Parathyroid adenoma (tissue), 2 donors: ENCODE results near the gene SPOCK1.

Source experiments
- H2AFZ ChIP-seq: fragments of 300-600 bp; sonication (generic); one replicate; pipeline ENCODE4 v1.7.0; 2017; ENCODE audit warnings: antibody characterized with exemption, mild to moderate bottlenecking
- H3K27ac ChIP-seq: fragments of 300-600 bp; sonication (generic); one replicate; pipeline ENCODE4 v1.7.0; 2017
- H3K27me3 ChIP-seq: fragments of 300-600 bp; sonication (generic); one replicate; pipeline ENCODE4 v1.7.0; 2017; ENCODE audit warnings: low read length; ENCODE audit not compliant: control insufficient read depth, insufficient read depth
- H3K36me3 ChIP-seq: fragments of 300-600 bp; sonication (generic); one replicate; pipeline ENCODE4 v1.7.0; 2017; ENCODE audit warnings: low read length; ENCODE audit not compliant: control insufficient read depth, insufficient read depth
- H3K4me1 ChIP-seq: fragments of 300-600 bp; sonication (generic); one replicate; pipeline ENCODE4 v1.7.0; 2017; ENCODE audit warnings: control low read depth
- H3K4me2 ChIP-seq: fragments of 300-600 bp; sonication (generic); one replicate; pipeline ENCODE4 v1.7.0; 2017; ENCODE audit warnings: low read length
- H3K4me3 ChIP-seq: fragments of 300-600 bp; sonication (generic); one replicate; pipeline ENCODE4 v1.7.0; 2017; ENCODE audit warnings: low read depth, low read length
- H3K79me2 ChIP-seq: fragments of 300-600 bp; sonication (generic); one replicate; pipeline ENCODE4 v1.7.0; 2017; ENCODE audit warnings: control low read depth
- H3K9ac ChIP-seq: fragments of 300-600 bp; sonication (generic); one replicate; pipeline ENCODE4 v1.7.0; 2017; ENCODE audit warnings: mild to moderate bottlenecking
- H3K9me3 ChIP-seq: fragments of 300-600 bp; sonication (generic); one replicate; pipeline ENCODE4 v1.7.0; 2017; ENCODE audit warnings: low read length; ENCODE audit not compliant: control insufficient read depth
- TF ChIP-seq, protein P1 (sequence below): fragments of 300-600 bp; sonication (generic); IDR thresholded peaks from one replicate; pipeline ENCODE4 v1.7.0; 2017; ENCODE audit warnings: antibody characterized with exemption, mild to moderate bottlenecking
- donor health status: primary hyperparathyroidism.

The SPOCK1 gene

DNA sequence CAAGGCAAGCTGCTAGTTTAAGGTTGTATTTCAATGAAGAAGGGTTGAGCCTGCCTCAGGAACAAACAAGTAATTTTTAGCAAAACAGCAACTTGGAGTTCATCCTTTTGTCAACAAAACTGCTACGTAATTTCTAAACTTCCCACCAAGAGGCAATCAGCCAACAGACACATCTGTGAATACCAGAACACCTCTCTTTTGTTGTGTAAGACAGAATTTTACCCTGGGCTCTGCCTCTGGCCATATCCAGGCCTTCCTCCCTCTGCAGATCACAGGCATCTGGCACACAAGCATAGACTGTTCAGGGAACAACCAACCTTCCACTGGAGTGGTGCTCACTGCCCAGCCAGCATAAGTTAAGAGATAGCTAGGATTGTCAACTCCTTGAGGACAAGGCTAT is 409.0 kb downstream of the SPOCK1 start:
- no peak overlapping the region for H3K27ac ChIP-seq
- H3K4me2 ChIP-seq: no peak overlapping the region
- TF ChIP-seq, protein P1, sequence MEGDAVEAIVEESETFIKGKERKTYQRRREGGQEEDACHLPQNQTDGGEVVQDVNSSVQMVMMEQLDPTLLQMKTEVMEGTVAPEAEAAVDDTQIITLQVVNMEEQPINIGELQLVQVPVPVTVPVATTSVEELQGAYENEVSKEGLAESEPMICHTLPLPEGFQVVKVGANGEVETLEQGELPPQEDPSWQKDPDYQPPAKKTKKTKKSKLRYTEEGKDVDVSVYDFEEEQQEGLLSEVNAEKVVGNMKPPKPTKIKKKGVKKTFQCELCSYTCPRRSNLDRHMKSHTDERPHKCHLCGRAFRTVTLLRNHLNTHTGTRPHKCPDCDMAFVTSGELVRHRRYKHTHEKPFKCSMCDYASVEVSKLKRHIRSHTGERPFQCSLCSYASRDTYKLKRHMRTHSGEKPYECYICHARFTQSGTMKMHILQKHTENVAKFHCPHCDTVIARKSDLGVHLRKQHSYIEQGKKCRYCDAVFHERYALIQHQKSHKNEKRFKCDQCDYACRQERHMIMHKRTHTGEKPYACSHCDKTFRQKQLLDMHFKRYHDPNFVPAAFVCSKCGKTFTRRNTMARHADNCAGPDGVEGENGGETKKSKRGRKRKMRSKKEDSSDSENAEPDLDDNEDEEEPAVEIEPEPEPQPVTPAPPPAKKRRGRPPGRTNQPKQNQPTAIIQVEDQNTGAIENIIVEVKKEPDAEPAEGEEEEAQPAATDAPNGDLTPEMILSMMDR: no peak
- H3K9ac ChIP-seq: no peak overlapping the region
- H2AFZ ChIP-seq: no peak overlapping the region
- peaks cover 11% of the 10 kb centered on the region for H3K4me1 ChIP-seq
- no peaks in the 10 kb centered on the region for H3K79me2 ChIP-seq
- no peaks in the 10 kb centered on the region for H3K36me3 ChIP-seq
- no peaks in the 10 kb centered on the region for H3K9me3 ChIP-seq
- H3K27me3 ChIP-seq: no peaks in the 10 kb centered on the region
- no peak overlapping the region for H3K4me3 ChIP-seq

DNA sequence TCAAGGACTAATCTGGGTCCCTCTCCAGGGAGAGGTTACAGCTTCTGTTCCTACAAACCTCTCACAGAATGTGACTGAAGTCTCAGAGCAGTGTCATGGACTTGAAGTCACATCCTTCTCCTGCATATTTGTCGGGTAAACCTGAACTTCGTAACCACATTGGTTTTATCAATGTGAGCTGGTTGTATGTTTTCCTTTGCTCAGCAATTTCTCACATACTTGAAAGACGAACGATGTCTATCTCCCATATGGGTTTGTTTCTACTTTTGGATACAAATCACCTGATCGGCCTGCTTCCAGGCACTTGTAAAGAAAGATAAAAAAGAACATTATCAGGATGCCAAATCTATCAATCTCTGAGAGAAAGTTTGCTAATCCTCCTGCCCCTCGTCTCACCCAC is 411.0 kb downstream of the SPOCK1 start:
- H3K79me2 ChIP-seq: no peaks in the 10 kb centered on the region
- H2AFZ ChIP-seq: no peak overlapping the region
- H3K27me3 ChIP-seq: no peaks in the 10 kb centered on the region
- H3K4me2 ChIP-seq: no peak overlapping the region
- no peak overlapping the region for H3K4me3 ChIP-seq
- no peak overlapping the region for H3K27ac ChIP-seq
- no peak overlapping the region for H3K9ac ChIP-seq
- TF ChIP-seq, protein P1: no peak
- no peaks in the 10 kb centered on the region for H3K9me3 ChIP-seq
- H3K36me3 ChIP-seq: no peaks in the 10 kb centered on the region
- peaks cover 11% of the 10 kb centered on the region for H3K4me1 ChIP-seq

DNA sequence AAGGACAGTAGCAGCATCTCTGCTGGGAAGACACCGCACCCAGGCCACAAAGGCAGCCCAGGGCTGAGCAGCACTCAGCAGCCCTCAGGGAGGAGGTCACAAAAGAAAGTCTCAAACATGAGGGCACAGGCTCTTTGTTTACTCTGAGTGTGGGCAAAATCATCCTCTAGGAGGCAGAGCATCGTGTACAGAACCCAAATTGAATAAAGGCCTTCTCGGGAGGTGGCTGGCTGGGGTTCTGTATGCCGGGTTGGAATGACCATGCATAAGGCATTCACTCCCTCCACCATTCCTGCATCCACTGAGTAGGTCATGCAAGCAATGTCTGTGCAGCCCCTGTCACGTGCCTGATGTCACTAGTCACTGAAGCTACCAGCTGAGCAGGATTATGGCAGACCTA is 412.8 kb downstream of the SPOCK1 start:
- Histone ChIP-seq H3K36me3 (no peaks in the 10 kb centered on the region), H3K4me2 (no peak overlapping the region), H3K79me2 (no peaks in the 10 kb centered on the region), H3K9ac (no peak overlapping the region), H3K27me3 (no peaks in the 10 kb centered on the region), H3K4me3 (no peak overlapping the region), H3K4me1 (peaks cover 11% of the 10 kb centered on the region), H3K27ac (no peak overlapping the region), H2AFZ (no peak overlapping the region), H3K9me3 (no peaks in the 10 kb centered on the region)
- TF ChIP-seq, protein P1: no peak

DNA sequence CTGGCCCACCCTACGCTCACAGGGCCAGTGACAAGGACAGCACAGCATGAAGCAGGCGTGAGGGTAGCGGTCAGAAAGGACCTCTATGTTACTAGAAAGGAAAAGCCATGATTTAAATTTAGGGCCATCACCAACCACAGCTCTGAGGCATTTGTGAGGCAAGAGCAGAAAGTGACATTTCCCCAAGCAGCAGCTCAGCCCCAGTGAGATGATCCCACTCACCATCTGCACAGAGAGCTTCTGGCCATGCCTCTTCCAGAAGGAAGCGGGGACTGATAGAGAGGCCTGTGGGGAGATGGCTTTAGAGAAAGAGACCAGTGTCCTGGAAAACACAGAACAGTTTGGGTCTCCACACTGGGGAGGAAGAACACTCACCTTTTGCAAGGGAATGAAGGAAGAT is 413.9 kb downstream of the SPOCK1 start:
- Histone ChIP-seq H3K9me3 (no peaks in the 10 kb centered on the region), H3K79me2 (no peaks in the 10 kb centered on the region), H3K9ac (no peak overlapping the region), H2AFZ (no peak overlapping the region), H3K4me3 (no peak overlapping the region), H3K27me3 (no peaks in the 10 kb centered on the region), H3K4me2 (no peak overlapping the region), H3K27ac (no peak overlapping the region), H3K36me3 (no peaks in the 10 kb centered on the region), H3K4me1 (peaks cover 11% of the 10 kb centered on the region)
- TF ChIP-seq, protein P1: no peak

DNA sequence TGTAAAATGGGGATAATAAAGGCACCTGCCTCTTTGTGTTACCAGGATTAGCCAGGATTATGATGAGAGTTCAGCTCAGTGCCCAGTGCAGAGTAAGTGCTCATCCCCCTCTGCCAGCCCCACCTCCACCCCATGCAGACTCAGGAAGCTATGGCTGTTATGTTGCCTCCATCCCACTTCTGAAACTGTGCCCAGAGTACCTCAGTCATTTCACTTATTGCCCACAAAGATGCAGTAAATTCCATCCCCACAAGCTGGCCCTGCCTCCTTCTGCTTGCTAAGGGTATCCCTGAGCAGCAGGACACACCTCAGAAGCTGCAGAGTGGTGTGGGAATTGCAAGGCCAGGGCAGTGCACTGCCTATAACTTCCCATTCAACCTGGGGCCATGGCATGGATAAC is 415.1 kb downstream of the SPOCK1 start:
- TF ChIP-seq, protein P1: no peak
- no peak overlapping the region for H3K27ac ChIP-seq
- no peaks in the 10 kb centered on the region for H3K79me2 ChIP-seq

More for the DNA sequence above, 415.1 kb downstream of the SPOCK1 start:
- H3K4me3 ChIP-seq: no peak overlapping the region
- no peaks in the 10 kb centered on the region for H3K9me3 ChIP-seq
- no peak overlapping the region for H2AFZ ChIP-seq
- H3K4me1 ChIP-seq: peaks cover 11% of the 10 kb centered on the region
- no peaks in the 10 kb centered on the region for H3K27me3 ChIP-seq
- H3K9ac ChIP-seq: no peak overlapping the region
- no peak overlapping the region for H3K4me2 ChIP-seq
- H3K36me3 ChIP-seq: no peaks in the 10 kb centered on the region
